Panc1 (cell line): ENCODE results near the gene DNAH3.

Source experiments
- CTCF ChIP-seq: fragments of 450-650 bp; IDR thresholded peaks from 2 replicates; pipeline ENCODE4 v1.5.1; 2017; ENCODE audit warnings: mild to moderate bottlenecking
- POLR2AphosphoS5 ChIP-seq: IDR thresholded peaks from 2 replicates; pipeline ENCODE4 v1.6.1; 2012; ENCODE audit warnings: mild to moderate bottlenecking, low read depth, low read length, moderate library complexity
- REST ChIP-seq, 2 experiments: IDR thresholded peaks; 2 replicates each; pipeline ENCODE4 v1.6.1; 2011 to 2012; ENCODE audit warnings: low read depth in 2 of 2, control low read depth in 1 of 2, low read length in 1 of 2, mild to moderate bottlenecking in 1 of 2, moderate library complexity in 1 of 2; ENCODE audit not compliant: insufficient read depth in 1 of 2
- TCF7L2 ChIP-seq: IDR thresholded peaks from 2 replicates; pipeline ENCODE4 v1.6.1; 2011; ENCODE audit warnings: mild to moderate bottlenecking, low read depth, low read length, inconsistent platforms

- TF ChIP-seq CTCF (no peak), POLR2AphosphoS5 (no peak), REST (IDR thresholded peaks at IDR 0.05; ENCODE audit: insufficient read depth in 1 of 2, low read depth in 2 of 2, low read length in 1 of 2) (no peak), TCF7L2 (no peak)
These were observed 35.7 kb upstream of the DNAH3 start for GRCh38 chr16:21186326-21186691.
